Left renal pelvis (tissue), 4 donors: ENCODE measurements around the gene SHTN1. TPM values are rescaled to one million over a fixed set of nuclear protein-coding genes. Genes with fewer than 3 reads are reported as not detected.

Experiments
- DNase-seq, 4 donors: peaks; one replicate each; pipeline ENCODE4 v3.0.0-alpha.2; 2013; ENCODE audit warnings: low read depth in 4 of 4, low spot score in 3 of 4
- polyA plus RNA-seq, 4 donors: library from polyadenylated mRNA; unstranded; fragments of 120-200 nt; gene quantifications; one replicate each; pipeline ENCODE4 v1.2.1, GENCODE V29; 2013; ENCODE audit not compliant: insufficient read length in 4 of 4

The SHTN1 gene
- polyA plus RNA-seq, 4 donors, result 8.8 to 26.4 (median 22.9) TPM

DNA sequence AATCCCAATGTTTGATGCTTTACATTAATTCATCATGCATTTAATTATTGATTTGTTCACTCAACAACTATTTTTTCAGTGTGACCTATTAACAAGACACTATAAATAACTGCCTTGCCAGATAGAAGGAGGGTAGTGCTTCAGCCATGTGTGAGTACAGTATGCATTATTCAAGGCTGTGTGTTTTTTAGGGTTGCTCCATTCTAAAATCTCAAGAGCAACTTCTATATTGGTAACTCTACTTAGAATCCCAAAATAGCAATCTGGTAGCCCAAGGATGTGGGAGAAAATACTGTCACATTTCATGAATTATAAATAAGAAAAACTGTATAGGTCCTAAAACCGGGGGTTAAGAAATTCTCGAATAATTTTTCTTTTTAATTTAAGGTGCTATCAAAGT, 85.8 kb downstream of the SHTN1 start:
- DNase-seq, result no peak

DNA sequence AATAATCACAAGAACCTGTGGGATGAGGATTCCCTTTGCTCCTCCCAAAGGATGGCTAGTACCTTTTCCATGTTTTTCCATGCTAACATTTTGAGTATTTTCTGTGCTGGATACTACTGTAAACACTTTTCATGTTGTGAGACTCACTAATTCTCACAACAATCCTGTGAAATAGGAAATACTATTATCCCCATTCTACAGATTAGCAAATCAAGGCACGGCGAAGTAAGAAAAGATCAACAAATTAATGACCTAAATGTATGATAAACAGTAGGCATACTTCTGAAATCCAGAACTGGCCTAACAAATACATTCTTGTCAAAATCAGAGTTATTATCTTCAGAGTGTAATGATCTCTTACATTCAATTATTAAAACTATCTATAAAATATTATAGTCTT, 86.4 kb downstream of the SHTN1 start:
- DNase-seq, result no peak

DNA sequence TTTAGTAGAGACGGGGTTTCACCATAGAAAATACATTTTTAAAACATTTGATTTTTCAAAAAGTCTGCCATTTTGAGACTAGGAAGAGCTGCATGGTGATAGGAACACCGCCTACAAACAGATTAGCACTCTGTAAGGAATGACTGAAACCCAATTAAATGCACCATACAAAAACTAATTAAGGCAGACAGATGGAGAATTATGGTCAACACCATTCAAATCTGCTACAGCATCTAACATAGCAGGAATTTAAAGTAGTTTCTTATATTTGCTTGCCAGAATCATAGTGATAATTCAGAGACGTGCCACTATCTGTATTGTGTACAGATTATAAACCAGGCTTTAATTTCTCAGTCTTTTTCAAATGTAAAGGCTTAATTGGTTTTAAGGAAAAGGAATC, 87.5 kb downstream of the SHTN1 start:
- no peak for DNase-seq

DNA sequence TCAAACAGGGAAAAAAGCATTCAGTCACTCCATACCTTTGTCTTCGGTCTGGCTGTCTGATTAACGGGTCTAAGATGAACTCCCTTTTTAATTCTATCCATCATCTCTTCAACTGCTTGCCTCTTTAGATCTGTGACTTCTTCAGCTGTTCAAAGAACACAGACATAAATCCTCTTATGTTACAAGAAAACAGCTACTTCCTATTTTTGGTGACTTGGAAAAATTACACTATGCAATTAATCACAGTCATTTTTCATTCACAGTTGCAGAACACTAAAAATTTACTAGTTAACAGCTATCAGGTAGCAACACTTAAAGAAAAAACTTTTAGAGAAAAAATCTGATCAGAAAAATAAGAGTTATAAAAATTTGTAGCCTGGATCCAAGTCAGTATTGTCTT, 89.6 kb downstream of the SHTN1 start:
- DNase-seq, result no peak

DNA sequence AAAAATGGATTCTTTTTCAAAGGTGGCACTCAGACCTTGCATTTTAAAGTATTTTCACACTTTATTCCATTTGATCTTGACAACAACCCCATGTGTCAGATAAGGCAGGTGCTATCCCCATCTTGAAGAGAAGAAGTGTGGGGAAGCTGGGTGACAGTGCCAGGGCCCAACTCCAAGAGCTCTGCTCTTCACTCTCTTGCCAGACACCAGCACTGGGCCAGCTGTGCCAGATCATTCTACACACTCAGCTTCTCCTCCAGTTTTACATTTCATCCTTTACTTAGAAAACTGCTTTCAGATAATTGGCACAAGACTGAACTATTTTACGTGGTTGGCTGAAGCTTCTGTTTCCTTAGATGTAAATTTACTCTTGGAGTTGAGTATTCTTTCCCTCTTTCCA, 91.3 kb downstream of the SHTN1 start:
- no peak for DNase-seq

DNA sequence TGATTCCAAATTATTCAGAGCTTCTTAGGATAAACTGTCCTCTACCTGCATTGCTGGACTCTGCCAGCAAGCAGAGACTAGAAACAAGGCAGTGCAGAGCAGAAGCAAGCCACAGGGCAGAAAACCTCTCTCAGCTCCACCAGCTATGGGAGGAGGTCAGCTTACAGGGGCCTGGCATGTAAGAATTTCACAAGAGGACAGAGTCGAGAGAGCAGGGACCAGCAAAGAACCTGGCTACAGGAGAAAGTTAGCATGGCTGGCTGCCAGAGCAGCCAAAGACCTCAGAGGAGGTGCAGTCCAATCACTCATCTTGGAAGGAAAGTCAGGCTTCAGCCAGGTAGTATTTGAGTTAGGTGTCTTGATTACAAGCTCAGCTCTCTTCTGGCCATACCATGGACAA, 92.8 kb downstream of the SHTN1 start:
- no peak for DNase-seq

DNA sequence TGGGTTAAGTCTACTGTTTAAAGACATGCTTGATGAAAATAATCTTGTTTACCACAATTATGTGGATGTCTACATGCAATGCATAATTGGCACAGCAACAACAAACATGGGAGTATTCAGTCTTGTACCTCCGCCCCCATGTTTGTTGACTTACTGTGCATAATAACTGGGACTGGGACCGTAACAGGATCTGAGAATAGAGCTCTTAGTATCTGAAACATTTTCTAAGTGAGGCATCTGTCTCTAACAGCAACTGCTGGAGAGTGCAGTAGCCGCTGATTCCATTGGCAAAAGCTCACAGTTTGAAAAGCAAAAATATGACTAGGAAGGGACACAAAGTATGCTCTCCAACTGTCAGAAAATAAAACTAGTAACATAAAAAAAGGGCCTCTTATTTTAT, 94.1 kb downstream of the SHTN1 start:
- DNase-seq, result no peak

DNA sequence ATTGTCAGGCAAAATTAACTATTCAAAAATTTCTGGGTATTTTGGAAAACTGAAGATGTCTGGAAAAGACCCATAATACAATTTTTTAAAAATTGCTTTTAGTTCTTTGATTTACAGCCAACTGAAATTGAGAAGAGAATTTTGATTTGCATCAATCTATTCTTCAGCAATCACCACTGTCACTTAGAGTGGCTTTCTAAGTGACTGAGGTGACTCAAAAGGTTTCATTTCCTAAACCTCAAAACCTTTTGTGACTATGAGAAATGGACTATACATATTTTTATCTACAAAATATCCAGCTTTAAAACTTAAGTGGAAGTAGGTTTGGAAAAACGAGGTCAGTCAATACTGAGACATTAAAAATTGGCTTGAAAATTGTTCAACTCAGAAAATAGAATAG, 95.7 kb downstream of the SHTN1 start:
- DNase-seq, result no peak

DNA sequence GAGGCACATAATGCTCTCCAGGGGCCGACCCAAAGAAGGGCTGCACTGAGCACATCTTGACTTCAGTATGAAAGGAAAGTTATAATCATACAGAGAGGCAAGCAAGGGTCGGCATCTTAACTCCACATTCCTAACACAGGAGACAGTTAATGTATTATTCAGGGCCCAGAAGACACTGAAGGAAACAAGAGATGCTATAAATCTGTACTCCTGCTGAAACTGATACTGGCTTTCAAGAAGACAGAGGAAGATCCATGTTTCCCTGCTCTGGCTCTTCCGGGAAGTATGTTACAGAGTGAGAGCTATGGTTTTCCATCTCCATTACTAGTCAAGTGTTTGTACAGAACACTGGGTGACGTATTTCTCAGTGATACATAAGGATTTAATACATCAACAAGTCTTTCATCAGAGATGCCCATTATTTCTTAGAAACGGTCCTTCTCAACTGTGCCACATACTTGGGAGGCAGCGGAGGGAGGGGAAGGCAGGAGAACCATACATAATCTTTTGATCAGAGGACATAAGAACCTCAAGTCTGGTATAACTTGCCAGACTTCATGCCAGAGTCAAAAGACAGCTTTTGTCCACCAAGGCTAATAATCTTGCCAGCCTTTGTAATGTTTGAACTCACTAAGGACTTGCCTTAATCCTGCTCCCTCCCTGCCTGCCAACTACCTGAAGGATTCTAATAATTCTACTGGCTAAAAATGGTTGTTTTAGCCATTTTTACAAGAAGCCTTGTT, 97.6 kb downstream of the SHTN1 start:
- peak in 1 of 4 donors; percentile 29 for DNase-seq

DNA sequence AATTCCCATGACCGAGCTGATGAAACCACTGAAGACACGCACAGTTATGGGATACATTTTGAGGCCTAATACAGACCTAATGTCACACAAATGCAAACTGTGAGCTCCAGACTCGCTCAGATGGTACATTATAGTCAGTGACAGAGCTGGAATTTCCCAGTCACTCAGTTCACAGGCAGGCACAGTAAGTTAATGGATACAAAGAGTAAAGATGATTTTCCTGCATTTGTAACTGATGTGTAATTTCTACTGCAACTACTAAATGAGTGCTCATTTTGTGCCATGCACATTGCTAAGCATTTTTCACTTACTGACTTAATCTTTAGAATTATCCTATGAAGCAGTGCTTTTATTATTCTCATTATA, 99.2 kb downstream of the SHTN1 start:
- DNase-seq, result no peak

DNA sequence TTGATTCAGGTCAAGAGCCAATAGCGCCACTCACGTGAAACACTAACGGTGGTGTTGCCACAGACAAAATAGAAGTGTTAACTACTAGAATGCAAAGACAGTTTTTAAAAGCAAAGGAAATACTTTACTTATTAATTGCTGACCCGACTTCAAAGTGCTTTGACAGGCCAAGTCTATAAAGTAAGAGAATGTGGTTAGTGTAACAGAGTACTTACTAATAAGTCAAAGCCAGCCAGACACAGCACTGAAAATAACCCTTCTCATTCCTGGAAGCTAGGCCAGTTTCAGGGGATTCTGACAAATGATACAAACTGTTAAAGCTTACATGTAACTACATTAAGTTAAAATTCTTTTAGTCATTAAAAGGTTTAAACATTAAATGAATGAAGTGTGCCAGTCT, 105.4 kb downstream of the SHTN1 start:
- DNase-seq, result peak in 2 of 4 donors; percentile 32 to 41

DNA sequence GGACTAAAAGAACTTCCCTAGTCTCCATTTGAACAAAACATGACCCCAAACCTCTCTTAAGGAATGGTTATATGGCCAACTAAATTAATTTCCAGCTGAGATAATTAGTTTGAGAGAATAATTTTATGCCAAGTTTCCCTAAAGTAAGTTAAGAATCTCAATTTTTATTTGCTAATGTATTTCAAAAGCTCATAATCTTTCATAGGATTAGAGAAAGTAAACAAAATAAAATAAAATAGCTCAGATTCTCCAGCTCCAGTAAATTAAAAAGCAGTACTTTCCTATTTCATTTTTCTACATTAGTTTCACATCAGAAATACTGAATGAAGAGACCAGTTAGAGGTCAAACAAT, 111.3 kb downstream of the SHTN1 start:
- no peak for DNase-seq

DNA sequence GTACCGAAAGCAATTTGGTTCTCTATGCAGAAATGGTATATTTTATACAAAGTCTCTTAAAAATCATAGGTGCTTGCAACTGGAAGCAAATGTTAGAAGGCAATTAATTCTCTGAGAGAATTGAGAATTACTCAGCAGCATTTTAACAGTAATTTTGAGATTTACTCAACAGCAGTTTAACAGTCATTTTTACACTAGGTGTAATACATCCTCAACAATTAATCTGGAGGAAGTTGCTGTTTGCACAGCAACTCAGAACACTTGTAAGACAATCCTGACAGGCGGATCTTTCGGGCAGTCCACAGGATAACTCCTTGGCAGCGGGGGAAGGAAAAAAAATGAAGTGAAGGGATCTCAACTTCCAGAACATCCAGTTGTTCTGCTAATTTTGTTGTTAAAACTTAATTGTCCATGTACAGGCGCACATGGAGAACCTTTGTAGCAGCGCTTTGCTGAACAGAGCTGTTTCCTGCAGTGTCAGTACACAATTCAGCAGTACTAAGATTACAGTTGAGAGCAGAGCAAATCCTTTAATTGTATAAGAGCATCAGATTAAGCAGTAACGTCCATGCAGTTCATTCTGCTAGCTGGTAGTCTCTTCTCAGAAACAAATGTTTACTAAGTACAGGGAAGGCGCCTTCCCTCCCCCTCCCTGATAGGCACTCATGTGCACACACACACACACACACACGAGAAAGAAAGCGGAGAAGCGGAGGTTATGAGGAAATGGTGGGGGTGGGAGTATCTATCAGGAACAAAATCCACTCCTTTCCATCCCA, 111.9 kb downstream of the SHTN1 start:
- DNase-seq, result peak in 2 of 4 donors; percentile 26 to 32

DNA sequence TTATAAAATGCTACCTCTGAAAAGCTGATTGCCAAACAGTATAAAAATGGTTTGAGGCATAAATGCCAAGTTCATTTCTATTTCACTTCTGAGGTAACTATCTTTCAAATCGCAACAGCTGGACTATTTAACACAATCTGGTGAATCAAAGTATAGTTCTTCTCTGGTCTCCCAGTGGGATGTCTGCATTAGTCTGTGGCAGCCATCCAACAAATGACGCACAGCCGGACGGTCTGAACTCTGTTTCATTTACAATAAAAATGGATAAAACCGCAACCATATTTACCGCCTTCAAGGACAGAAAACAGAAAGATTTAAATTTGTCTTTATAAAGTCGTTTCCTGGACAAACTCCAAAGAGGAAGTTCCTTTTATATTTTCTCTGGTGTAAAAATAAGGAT, 113.8 kb downstream of the SHTN1 start:
- peak; percentile 40 to 55 (median 44) for DNase-seq

DNA sequence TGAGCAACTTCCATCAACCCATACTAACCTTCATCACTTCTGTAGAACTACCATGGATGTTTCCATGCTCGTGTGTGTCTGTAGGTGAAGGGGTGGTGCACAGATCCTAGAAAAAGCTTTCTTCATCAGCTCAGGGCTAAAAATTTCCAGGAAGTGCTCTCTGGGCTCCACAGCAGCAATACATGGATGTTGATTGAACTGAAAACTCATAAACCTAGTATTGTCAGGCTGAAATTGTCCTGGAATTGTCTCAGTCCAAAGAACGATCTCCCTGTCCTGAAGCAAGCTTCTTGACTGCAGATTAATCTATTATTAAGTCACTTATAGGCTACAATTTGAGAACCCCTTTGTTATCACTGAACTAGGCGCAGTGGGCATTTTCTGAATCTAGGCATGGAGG, 115.9 kb downstream of the SHTN1 start:
- no peak for DNase-seq

DNA sequence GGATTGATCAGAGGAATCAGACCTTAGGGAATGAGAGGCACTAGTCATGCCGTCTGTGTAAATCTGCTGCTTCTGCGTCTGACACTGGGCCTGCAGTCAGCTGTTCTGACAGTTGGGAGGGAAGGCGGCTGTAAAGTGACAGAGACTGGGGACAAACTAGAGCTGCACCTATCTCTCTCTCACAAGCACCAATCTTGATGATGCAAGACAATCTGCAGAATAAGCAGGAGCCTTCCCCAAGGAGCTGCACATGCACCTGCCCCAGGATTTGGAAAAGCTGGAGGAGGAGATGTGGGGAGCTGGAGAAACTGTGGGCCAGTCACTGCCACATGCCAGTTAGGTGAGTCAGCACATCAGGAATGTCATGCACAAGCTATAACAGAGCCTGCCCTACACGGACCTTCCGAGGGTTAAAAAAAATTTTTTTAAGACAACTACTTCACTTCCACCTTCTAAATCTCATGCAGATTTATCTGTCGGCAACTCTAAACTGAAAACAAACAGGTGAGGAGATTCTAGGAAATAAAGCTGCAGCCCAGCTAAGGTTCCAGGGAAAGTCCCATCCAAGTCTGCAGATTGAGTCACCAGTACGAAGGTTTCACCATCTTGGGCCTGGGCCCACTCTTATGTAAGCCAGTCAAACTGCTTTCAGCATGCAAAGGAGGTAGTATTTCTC, 116.5 kb downstream of the SHTN1 start:
- DNase-seq, result no peak

DNA sequence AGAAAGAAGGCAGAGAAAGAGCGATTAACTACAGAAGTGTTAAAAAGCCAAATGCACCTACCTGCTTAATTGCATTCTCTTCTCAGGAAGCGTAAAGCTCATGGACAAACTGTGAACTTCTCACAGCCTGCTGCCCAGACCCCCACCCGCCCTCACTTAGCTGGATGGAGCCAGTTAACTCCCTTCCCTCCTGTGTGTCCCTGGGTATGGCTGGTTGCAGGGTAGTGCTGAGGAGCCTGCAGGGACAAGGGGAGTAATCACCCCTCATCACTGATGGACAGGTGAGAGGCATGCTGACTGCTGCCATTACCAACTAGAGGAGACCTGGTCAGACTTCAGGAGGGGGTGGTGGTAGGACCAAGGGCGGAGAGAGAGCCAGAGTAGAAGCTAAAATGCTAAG, 118.2 kb downstream of the SHTN1 start:
- no peak for DNase-seq

DNA sequence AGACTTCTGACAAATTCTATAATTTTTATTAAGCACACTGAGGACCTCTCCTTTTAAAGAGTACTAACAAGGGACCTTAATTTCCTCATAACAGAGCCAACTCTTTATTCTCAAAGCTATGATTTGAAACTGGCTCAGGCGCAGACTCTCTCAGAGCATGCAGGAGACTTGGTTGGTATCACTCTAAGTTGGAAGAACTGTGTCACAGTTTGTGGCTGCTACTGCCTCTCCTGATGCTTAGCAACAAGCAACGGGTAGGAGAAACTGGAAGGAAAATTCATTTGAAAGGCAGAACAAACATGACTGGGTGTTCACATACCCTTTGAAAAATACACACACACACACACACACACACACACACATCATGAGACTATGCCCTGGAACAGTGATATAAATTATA, 122.3 kb downstream of the SHTN1 start:
- DNase-seq, result no peak

DNA sequence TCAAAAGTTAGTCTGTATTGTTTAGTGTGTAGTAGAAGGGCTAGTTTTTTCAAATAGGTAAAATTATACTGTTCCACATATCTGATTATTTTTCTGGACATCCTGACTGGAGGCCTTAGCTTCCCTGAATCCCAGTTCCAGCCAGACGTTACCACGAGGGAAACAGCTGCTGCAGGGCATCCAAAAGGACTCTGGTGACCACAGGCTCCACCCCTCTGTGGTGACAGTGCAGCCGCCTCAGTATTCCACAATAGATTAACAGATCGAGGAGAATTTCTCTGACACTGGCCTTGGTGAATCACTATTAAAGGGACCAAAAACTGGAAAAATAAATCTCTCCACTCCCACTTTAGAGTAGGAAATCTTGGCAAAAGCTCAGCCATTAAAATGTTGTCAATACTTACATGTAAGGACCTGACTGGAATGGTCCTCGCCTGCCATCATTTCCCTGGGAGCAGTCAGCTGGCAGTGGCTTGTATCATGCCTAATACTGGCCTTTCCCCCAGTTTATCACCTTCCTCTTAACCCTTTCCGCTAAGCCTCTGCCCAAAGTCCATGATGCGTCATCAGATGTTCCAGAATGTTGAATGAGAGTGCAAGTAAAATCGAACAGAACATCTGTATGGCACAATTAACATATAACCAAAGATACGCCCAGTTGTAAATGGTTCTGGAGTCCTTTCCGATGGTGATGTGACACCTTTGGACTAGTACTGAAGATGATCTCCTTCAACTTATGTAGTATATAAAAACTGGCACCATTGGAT, 124.1 kb downstream of the SHTN1 start:
- no peak for DNase-seq

DNA sequence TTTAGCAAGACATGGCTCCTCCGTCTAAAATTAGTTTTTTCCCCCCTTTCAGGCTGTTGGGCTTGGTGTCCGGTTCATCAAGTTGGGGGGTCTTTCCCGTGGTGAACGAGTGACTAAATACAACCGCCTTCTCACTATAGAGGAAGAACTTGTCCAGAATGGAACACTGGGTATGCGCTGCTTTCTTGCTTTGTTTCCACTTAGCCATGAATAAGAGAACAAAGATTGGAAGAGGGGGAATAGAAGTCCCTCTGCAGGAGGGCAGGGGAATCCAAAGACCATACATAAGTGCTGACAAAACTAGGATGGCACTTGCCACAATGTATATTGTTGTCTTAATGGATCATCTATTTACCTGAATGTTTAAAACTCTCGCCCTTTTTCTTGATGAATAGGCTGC, 125.2 kb downstream of the SHTN1 start:
- no peak for DNase-seq

DNA sequence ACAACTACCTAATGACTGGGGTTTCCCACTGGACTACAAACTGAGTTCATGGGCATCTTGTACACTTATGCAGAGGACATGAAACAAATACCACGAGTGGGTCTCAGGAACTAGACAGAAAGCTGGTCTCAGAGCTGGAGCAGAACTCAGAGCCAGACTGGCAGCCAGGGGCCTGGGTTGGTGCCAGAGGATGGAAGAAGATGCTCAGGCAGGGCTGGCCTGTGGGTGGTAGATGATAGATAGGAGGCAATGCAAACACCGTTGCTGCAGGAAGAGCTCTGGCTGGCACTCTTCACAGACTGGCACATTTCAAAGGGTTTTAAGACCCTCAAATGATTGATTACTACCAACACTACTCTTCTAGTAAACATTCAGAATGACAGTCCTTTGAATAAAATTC, 126.9 kb downstream of the SHTN1 start:
- DNase-seq, result no peak
